ENCODE measurements around the gene PLG.
"Not testable (repeated sequence)": the region's sequence is repeated elsewhere in the genome, so short reads cannot be mapped to it uniquely, and the experiment has no call there.

PLG gene

GRCh38 chr6:160701918-160702680, at the start of gene PLG:
TSS of gene PLG (plus strand) at chr6:160702244. CDS start at chr6:160702305, 61 bp downstream.
- DNase-seq, result not testable (repeated sequence)

- no peak for DNase-seq
Measured at GRCh38 chr6:160659562-160659961, 42.5 kb upstream of the PLG start.

- DNase-seq, result no peak
Measured at GRCh38 chr6:160661216-160661615, 40.8 kb upstream of the PLG start.

- DNase-seq, result no peak
Measured at GRCh38 chr6:160662429-160662828, 39.6 kb upstream of the PLG start.

GRCh38 chr6:160662842-160663241, 39.2 kb upstream of the PLG start:
- no peak for DNase-seq

GRCh38 chr6:160664198-160664597, 37.8 kb upstream of the PLG start, which contains the start of gene LPA:
TSS of gene LPA (minus strand) at chr6:160664275. CDS start at chr6:160664214, 61 bp downstream.
- not testable (repeated sequence) for DNase-seq

GRCh38 chr6:160667639-160668481, 34.2 kb upstream of the PLG start:
- peak; percentile 7 for DNase-seq

GRCh38 chr6:160668589-160668988, 33.5 kb upstream of the PLG start:
- DNase-seq, result no peak

GRCh38 chr6:160676418-160676817, 25.6 kb upstream of the PLG start:
- DNase-seq, result not testable (repeated sequence)

GRCh38 chr6:160678230-160678629, 23.8 kb upstream of the PLG start:
- DNase-seq, result no peak

- no peak for DNase-seq
Measured at GRCh38 chr6:160678744-160679401, 23.2 kb upstream of the PLG start.

GRCh38 chr6:160679402-160679769, 22.7 kb upstream of the PLG start:
- DNase-seq, result peak; percentile 77

GRCh38 chr6:160685101-160685761, 16.8 kb upstream of the PLG start:
- DNase-seq, result not testable (repeated sequence)

- no peak for DNase-seq
Measured at GRCh38 chr6:160685762-160686450, 16.1 kb upstream of the PLG start.

- DNase-seq, result no peak
Measured at GRCh38 chr6:160690458-160690857, 11.6 kb upstream of the PLG start.

- DNase-seq, result no peak
Measured at GRCh38 chr6:160691617-160692016, 10.4 kb upstream of the PLG start.

GRCh38 chr6:160692369-160692959, 9.6 kb upstream of the PLG start:
- no peak for DNase-seq

GRCh38 chr6:160695025-160695424, 7.0 kb upstream of the PLG start:
- not testable (repeated sequence) for DNase-seq

- DNase-seq, result not testable (repeated sequence)
Measured at GRCh38 chr6:160695622-160696021, 6.4 kb upstream of the PLG start.

GRCh38 chr6:160696884-160697283, 5.2 kb upstream of the PLG start:
- DNase-seq, result not testable (repeated sequence)

- DNase-seq, result no peak
Measured at GRCh38 chr6:160697826-160698225, 4.2 kb upstream of the PLG start.

GRCh38 chr6:160704688-160705087, 2.6 kb downstream of the PLG start:
- DNase-seq, result not testable (repeated sequence)

Data from eye (tissue), 1 donor.